Panc1 (cell line): ENCODE results near the gene ATG14.

Experiments used
- CTCF ChIP-seq: fragments of 450-650 bp; IDR thresholded peaks from 2 replicates; pipeline ENCODE4 v1.5.1; 2017; ENCODE audit warnings: mild to moderate bottlenecking
- POLR2AphosphoS5 ChIP-seq: IDR thresholded peaks from 2 replicates; pipeline ENCODE4 v1.6.1; 2012; ENCODE audit warnings: mild to moderate bottlenecking, low read depth, low read length, moderate library complexity
- SIN3A ChIP-seq: IDR thresholded peaks from 2 replicates; pipeline ENCODE4 v1.6.1; 2012; ENCODE audit warnings: low read depth, mild to moderate bottlenecking, low read length, moderate library complexity, borderline replicate concordance; ENCODE audit not compliant: insufficient read depth
- TCF7L2 ChIP-seq: IDR thresholded peaks from 2 replicates; pipeline ENCODE4 v1.6.1; 2011; ENCODE audit warnings: mild to moderate bottlenecking, low read depth, low read length, inconsistent platforms
- TF ChIP-seq, protein P1 (sequence below), 2 experiments: IDR thresholded peaks; 2 replicates each; pipeline ENCODE4 v1.6.1; 2011 to 2012; ENCODE audit warnings: low read depth in 2 of 2, control low read depth in 1 of 2, low read length in 1 of 2, mild to moderate bottlenecking in 1 of 2, moderate library complexity in 1 of 2; ENCODE audit not compliant: insufficient read depth in 1 of 2

- TF ChIP-seq CTCF (no peak), POLR2AphosphoS5 (no peak), SIN3A (no peak), TCF7L2 (no peak)
- TF ChIP-seq, protein P1, sequence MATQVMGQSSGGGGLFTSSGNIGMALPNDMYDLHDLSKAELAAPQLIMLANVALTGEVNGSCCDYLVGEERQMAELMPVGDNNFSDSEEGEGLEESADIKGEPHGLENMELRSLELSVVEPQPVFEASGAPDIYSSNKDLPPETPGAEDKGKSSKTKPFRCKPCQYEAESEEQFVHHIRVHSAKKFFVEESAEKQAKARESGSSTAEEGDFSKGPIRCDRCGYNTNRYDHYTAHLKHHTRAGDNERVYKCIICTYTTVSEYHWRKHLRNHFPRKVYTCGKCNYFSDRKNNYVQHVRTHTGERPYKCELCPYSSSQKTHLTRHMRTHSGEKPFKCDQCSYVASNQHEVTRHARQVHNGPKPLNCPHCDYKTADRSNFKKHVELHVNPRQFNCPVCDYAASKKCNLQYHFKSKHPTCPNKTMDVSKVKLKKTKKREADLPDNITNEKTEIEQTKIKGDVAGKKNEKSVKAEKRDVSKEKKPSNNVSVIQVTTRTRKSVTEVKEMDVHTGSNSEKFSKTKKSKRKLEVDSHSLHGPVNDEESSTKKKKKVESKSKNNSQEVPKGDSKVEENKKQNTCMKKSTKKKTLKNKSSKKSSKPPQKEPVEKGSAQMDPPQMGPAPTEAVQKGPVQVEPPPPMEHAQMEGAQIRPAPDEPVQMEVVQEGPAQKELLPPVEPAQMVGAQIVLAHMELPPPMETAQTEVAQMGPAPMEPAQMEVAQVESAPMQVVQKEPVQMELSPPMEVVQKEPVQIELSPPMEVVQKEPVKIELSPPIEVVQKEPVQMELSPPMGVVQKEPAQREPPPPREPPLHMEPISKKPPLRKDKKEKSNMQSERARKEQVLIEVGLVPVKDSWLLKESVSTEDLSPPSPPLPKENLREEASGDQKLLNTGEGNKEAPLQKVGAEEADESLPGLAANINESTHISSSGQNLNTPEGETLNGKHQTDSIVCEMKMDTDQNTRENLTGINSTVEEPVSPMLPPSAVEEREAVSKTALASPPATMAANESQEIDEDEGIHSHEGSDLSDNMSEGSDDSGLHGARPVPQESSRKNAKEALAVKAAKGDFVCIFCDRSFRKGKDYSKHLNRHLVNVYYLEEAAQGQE (IDR thresholded peaks at IDR 0.05; ENCODE audit: insufficient read depth in 1 of 2, low read depth in 2 of 2, low read length in 1 of 2), result no peak
Measured at GRCh38 chr14:55451398-55451797, 39.8 kb upstream of the ATG14 start.
